GM23248 (cell line): Measurements from ENCODE around the gene PTK6. TPM values are rescaled to one million over a fixed set of nuclear protein-coding genes. Genes with fewer than 3 reads are reported as not detected.

Experiments used
- DNase-seq: peaks from one replicate; pipeline ENCODE4 v3.0.0-alpha.2; 2015
- H2AFZ ChIP-seq: fragments of 200-600 bp; sonication (generic); 2 replicates; pipeline ENCODE4 v1.6.1; 2016; ENCODE audit warnings: antibody characterized with exemption
- H3F3A ChIP-seq: fragments of 200-600 bp; sonication (generic); 2 replicates; pipeline ENCODE4 v1.6.1; 2016; ENCODE audit warnings: mild to moderate bottlenecking, antibody characterized with exemption, mixed run types; ENCODE audit not compliant: insufficient read depth
- H3K27ac ChIP-seq: fragments of 200-600 bp; sonication (generic); 2 replicates; pipeline ENCODE4 v1.5.1; 2016; ENCODE audit warnings: mild to moderate bottlenecking
- H3K27me3 ChIP-seq: fragments of 200-600 bp; sonication (generic); replicated peaks from 2 replicates; pipeline ENCODE4 v1.6.1; 2016; ENCODE audit warnings: mild to moderate bottlenecking; ENCODE audit not compliant: insufficient read depth
- H3K36me3 ChIP-seq: fragments of 200-600 bp; sonication (generic); 2 replicates; pipeline ENCODE4 v1.6.1; 2016; ENCODE audit warnings: low read depth, mild to moderate bottlenecking
- H3K4me1 ChIP-seq: fragments of 200-600 bp; sonication (generic); 2 replicates; pipeline ENCODE4 v1.6.1; 2016; ENCODE audit warnings: mild to moderate bottlenecking; ENCODE audit not compliant: insufficient read depth
- H3K4me2 ChIP-seq: fragments of 200-600 bp; sonication (generic); one replicate; pipeline ENCODE4 v1.6.1; 2016; ENCODE audit warnings: mild to moderate bottlenecking; ENCODE audit not compliant: unreplicated experiment
- H3K4me3 ChIP-seq: fragments of 200-600 bp; sonication (generic); 2 replicates; pipeline ENCODE4 v1.5.1; 2016; ENCODE audit warnings: mild to moderate bottlenecking
- H3K79me2 ChIP-seq: fragments of 200-600 bp; sonication (generic); 2 replicates; pipeline ENCODE4 v1.6.1; 2016; ENCODE audit warnings: mild to moderate bottlenecking; ENCODE audit not compliant: insufficient read depth
- H3K9ac ChIP-seq: fragments of 200-600 bp; sonication (generic); 2 replicates; pipeline ENCODE4 v1.6.1; 2016; ENCODE audit warnings: mild to moderate bottlenecking
- H3K9me2 ChIP-seq: fragments of 200-600 bp; sonication (generic); 2 replicates; pipeline ENCODE4 v1.6.1; 2016; ENCODE audit warnings: mixed run types, mild to moderate bottlenecking, moderate library complexity; ENCODE audit not compliant: insufficient read depth
- H3K9me3 ChIP-seq: fragments of 200-600 bp; sonication (generic); one replicate; pipeline ENCODE4 v1.6.1; 2017; ENCODE audit warnings: low read depth
- H4K20me1 ChIP-seq: fragments of 200-600 bp; sonication (generic); 2 replicates; pipeline ENCODE4 v1.6.0; 2016; ENCODE audit not compliant: insufficient read depth
- EZH2 ChIP-seq: fragments of 200-600 bp; sonication (generic); IDR thresholded peaks from 2 replicates; pipeline ENCODE4 v1.6.1; 2018; ENCODE audit warnings: antibody characterized with exemption, mild to moderate bottlenecking; ENCODE audit not compliant: insufficient read depth, poor library complexity, severe bottlenecking
- EZH2phosphoT487 ChIP-seq: fragments of 200-600 bp; sonication (generic); IDR thresholded peaks from 2 replicates; pipeline ENCODE4 v1.6.1; 2018; ENCODE audit warnings: antibody characterized with exemption, moderate library complexity, mild to moderate bottlenecking, low read depth; ENCODE audit not compliant: insufficient read depth
- WGBS, 2 experiments: methylation state at CpG; one replicate each; pipeline ENCODE4 v1.1.6; 2015 to 2017; ENCODE audit warnings: low lambda C conversion rate in 2 of 2, low coverage in 1 of 2; ENCODE audit errors: missing lambda C conversion rate in 2 of 2; 5-methylcytosine and 5-hydroxymethylcytosine counted together
- in situ Hi-C: fragments of 300-500 bp; cut with MboI; formaldehyde crosslinking; loops from 2 replicates; pipeline ENCODE4 v1.15.0; 2020
- polyA plus RNA-seq: library from polyadenylated mRNA; unstranded; fragments of >200 nt; fragmentation: Nextera tagmentation; extraction: Ambion mirVana; gene quantifications from 2 replicates; pipeline ENCODE4 v1.2.1, GENCODE V29; 2016
- total RNA-seq: library from RNA; depleted of rRNA; stranded (reverse); fragments of >200 nt; shearing (Covaris generic); gene quantifications from 2 replicates; pipeline ENCODE4 v1.2.3, GENCODE V29; 2014

Gene PTK6
- total and polyA plus RNA-seq, 2 experiments from 2014 or later: not detected

DNA sequence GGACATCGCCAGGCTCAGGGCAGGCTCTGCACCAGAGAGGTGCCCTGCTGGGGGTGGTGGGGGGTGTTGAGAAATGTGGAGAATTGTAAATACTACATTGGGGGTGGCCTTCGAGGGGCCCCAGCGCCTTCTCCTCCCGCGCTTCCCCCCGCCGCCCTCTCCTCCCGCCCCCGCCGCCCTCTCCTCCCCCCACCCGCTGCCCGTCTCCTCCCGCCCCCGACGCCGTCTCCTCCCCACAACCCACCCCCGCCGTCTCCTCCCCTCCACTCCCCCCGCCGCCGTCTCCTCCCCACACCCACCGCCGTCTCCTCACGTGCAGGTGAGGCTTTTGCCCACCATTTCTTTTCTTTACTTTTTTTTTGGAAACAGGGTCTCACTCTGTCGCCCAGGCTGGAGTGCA is 11.8 kb upstream of the PTK6 start:
- WGBS, 2 experiments: 25 to 37% methylated on average over 6 to 25 of the region's 25 CpGs

GRCh38 chr20:63548542-63548941 is 11.4 kb upstream of the PTK6 start:
- Histone ChIP-seq H3K27ac (no peak overlapping the region), H3K79me2 (no peaks in the 10 kb centered on the region), H3K4me2 (no peak overlapping the region), H3K4me3 (no peak overlapping the region), H3K27me3 (no peaks in the 10 kb centered on the region; the same call in 1 of the 2 replicates), H3F3A (0 out of 2 replicates have a peak, but pooled peaks cover 11% of the 10 kb centered on the region), H3K9me3 (no peaks in the 10 kb centered on the region), H3K9ac (no peak overlapping the region), H2AFZ (no peak overlapping the region), H3K4me1 (no peaks in the 10 kb centered on the region), H4K20me1 (no peaks in the 10 kb centered on the region), H3K36me3 (no peaks in the 10 kb centered on the region), H3K9me2 (no peaks in the 10 kb centered on the region)
- in situ Hi-C loops: no loop called here
- TF ChIP-seq EZH2phosphoT487: no peak
- no peak for TF ChIP-seq EZH2
- 14 to 17% methylated on average over 9 to 11 of the region's 11 CpGs for WGBS, 2 experiments
- DNase-seq: no peak

More for the DNA sequence above, 11.8 kb upstream of the PTK6 start:
- Histone ChIP-seq H3K27ac (no peak overlapping the region), H2AFZ (no peak overlapping the region), H3K9me3 (no peaks in the 10 kb centered on the region), H4K20me1 (no peaks in the 10 kb centered on the region), H3K27me3 (no peaks in the 10 kb centered on the region; the same call in 1 of the 2 replicates), H3K4me1 (no peaks in the 10 kb centered on the region), H3K4me3 (no peak overlapping the region), H3F3A (0 out of 2 replicates have a peak, but pooled peaks cover 11% of the 10 kb centered on the region), H3K36me3 (no peaks in the 10 kb centered on the region), H3K4me2 (no peak overlapping the region), H3K9me2 (no peaks in the 10 kb centered on the region), H3K79me2 (no peaks in the 10 kb centered on the region), H3K9ac (no peak overlapping the region)
- TF ChIP-seq EZH2 (no peak), EZH2phosphoT487 (no peak)
- in situ Hi-C loops: no loop called here
- DNase-seq: no peak

DNA sequence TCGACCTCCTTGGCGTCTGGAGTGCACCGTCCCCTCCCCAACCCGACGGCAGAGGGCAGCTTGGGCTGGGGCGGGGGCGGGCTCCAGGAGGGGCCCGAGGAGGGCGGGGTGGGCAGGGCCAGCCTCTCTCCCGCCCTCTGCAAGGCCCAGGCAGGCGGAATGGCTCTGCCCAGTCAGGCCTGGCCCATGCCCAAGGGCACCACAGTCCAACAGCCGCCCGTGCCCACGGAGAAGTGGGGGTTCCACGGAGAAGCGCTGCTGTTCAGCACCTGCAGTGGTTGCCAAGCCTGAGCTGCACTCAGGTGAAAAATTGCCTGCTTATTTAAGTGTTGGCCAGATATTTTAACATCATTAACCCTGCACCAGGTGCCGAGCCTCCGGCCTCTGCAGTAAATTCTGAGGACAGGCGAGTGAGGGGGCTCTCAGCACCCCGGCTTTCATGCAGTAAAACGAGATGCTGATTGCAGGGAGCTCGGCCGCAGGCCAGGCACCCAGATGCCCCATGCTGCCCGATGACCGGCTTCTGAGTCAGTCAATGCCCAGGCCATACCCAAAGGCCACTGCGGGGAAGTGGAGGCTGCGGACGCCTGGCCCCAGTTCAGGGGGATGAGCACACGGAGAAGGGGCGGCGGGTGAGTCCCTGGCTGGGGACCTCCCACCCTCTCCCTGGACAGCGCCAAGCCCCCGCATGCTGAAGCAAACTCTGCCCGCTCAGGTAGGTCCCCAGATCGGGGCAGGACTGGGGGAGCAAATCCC is 10.7 kb upstream of the PTK6 start, which contains the start of gene SRMS:
TSS of gene SRMS (minus strand) at position 25 of the 756 bp plus-strand sequence. CDS start 286 bp downstream, outside the sequence.
- no peak for TF ChIP-seq EZH2
- no peak for TF ChIP-seq EZH2phosphoT487
- WGBS, 2 experiments: 43 to 44% methylated on average over 24 to 30 of the region's 35 CpGs
- in situ Hi-C loops: no loop called here

GRCh38 chr20:63546956-63547724 is 10.0 kb upstream of the PTK6 start:
- Histone ChIP-seq H3K9ac (no peak overlapping the region), H4K20me1 (no peaks in the 10 kb centered on the region), H3K36me3 (no peaks in the 10 kb centered on the region), H3K4me3 (no peak overlapping the region), H3F3A (0 out of 2 replicates have a peak, but pooled peaks cover under 1% of the 10 kb centered on the region), H2AFZ (no peak overlapping the region), H3K79me2 (no peaks in the 10 kb centered on the region), H3K27ac (no peak overlapping the region), H3K4me1 (no peaks in the 10 kb centered on the region), H3K9me3 (no peaks in the 10 kb centered on the region), H3K4me2 (no peak overlapping the region), H3K27me3 (no peaks in the 10 kb centered on the region; the same call in 1 of the 2 replicates), H3K9me2 (no peaks in the 10 kb centered on the region)
- in situ Hi-C loops: no loop called here
- no peak for TF ChIP-seq EZH2
- 61 to 64% methylated on average over 46 to 57 of the region's 58 CpGs for WGBS, 2 experiments
- DNase-seq: no peak

More for the DNA sequence above, 10.7 kb upstream of the PTK6 start, which contains the start of gene SRMS:
- DNase-seq: no peak
- Histone ChIP-seq H2AFZ (no peak within 1 kb of the TSS), H4K20me1 (no peaks in the 10 kb centered on the region), H3K9me2 (no peaks in the 10 kb centered on the region), H3K79me2 (no peaks in the 10 kb centered on the region), H3F3A (0 out of 2 replicates have a peak, but pooled peaks cover 8% of the 10 kb centered on the region), H3K9me3 (no peaks in the 10 kb centered on the region), H3K27me3 (no peaks in the 10 kb centered on the region; the same call in 1 of the 2 replicates), H3K9ac (no peak within 1 kb of the TSS), H3K4me3 (no peak within 1 kb of the TSS), H3K4me1 (no peaks in the 10 kb centered on the region), H3K27ac (no peak within 1 kb of the TSS), H3K4me2 (no peak within 1 kb of the TSS), H3K36me3 (no peaks in the 10 kb centered on the region)
